22Rv1 (cell line): Measurements from ENCODE around the gene MAGED4B.
"Not testable (repeated sequence)": the region's sequence is repeated elsewhere in the genome, so short reads cannot be mapped to it uniquely, and the experiment has no call there.

Experiments
- CTCF ChIP-seq: fragments of 450-650 bp; IDR thresholded peaks from 2 replicates; pipeline ENCODE4 v1.5.1; 2017; ENCODE audit warnings: mild to moderate bottlenecking
- ZFX ChIP-seq: fragments of 450-650 bp; IDR thresholded peaks from 2 replicates; pipeline ENCODE4 v1.6.1; 2017; ENCODE audit warnings: antibody characterized with exemption, borderline replicate concordance

- not testable (repeated sequence) for TF ChIP-seq CTCF, ZFX
Observed at GRCh38 chrX:52042288-52042687, 26.7 kb downstream of the MAGED4B start.
